Stimulated activated CD8-positive, alpha-beta memory T cell treated with anti-CD3 and anti-CD28 coated beads, Interleukin-7, amount 100 ng/mL, for 1 hour (primary cell): Measurements from ENCODE around the gene CXCL1.
"Not testable (repeated sequence)": the region's sequence is repeated elsewhere in the genome, so short reads cannot be mapped to it uniquely, and the experiment has no call there.

Source experiments
- DNase-seq, 2 donors: peaks; one replicate each; pipeline ENCODE4 v3.0.0-alpha.2; 2020; ENCODE audit warnings: low read depth in 2 of 2

Gene CXCL1

GRCh38 chr4:73874386-73874785, 5.2 kb downstream of the CXCL1 start:
- DNase-seq = no peak

GRCh38 chr4:73875401-73875800, 6.2 kb downstream of the CXCL1 start:
- DNase-seq = no peak

- no peak for DNase-seq
Measured at GRCh38 chr4:73883306-73883705, 14.1 kb downstream of the CXCL1 start.

DNA sequence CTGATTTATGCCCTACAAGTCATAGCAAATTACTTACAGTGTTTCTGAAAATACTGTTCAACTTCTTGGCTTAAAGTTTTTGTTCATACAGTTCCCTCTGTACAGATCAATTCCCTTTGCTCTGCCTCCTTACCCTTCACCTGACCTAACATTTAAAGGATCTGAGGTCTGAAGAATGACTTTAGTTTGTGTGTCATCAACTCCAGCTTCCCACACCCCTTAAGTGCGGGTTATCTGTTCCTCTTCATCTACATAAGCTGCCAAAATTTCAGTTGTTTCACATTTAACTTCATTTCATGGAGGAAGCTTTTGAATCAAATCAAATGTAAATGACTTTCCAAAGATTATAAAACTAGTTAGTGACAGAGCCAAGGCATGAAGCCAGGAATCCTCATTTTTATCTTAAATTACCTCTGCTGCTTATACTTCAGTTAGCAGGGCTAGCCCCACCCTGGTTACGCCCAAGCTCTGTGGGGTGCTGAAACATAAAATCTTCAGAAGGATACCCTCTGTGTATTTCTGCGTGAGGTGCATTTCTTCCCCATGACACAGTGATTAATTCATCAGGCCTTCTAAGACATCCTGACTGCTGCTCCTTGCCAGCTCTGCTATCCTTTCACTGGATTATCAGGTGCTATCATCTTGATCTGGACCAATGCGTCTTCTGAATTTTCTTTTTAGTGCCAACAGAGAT, 16.5 kb downstream of the CXCL1 start:
- no peak for DNase-seq

DNA sequence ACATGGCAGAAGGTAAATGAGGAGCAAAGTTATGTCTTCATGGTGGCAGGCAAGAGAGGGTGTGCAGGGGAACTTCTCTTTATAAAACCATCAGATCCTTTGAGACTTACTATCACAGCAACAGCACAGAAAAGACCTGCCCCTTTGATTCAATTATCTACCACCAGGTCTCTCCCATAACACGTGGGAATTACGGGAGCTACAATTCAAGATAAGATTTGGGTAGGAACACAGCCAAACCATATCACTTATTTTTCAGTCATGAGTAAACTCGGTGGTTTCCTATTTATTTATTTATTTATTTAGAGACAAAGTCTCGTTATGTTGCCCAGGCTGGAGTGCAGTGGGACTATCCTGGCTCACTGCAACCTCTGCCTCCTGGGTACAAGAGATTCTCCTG, 22.1 kb downstream of the CXCL1 start:
- no peak for DNase-seq

DNA sequence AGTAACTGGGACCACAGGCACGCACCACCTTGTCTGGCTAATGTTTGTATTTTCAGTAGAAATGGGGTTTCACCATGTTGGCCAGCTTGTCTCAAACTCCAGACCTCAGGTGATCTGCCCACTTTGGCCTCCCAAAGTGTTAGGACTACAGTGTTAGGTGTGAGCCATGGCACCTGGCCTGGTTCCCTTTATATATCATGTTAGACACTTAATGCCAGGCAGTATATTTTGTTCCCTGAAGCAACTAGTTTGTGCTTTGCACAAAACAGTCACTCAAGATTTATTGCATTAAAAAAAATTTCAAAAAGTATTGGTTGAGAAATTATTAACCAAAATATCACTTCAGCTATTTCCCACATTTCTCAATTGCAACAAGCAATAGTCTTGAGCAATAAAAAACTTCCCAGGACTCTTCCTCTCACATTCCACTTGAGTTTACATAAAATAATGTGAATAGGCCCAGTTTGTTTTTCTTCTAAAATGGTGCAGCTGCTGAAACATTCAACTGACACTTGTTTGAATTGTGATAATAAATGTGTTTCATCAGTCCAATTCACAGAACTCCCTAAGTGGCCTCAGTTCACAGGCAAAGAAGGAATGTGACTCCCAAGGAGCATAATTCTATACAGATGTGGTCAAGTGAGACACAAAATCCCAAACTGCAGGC, 22.7 kb downstream of the CXCL1 start:
- no peak for DNase-seq

DNA sequence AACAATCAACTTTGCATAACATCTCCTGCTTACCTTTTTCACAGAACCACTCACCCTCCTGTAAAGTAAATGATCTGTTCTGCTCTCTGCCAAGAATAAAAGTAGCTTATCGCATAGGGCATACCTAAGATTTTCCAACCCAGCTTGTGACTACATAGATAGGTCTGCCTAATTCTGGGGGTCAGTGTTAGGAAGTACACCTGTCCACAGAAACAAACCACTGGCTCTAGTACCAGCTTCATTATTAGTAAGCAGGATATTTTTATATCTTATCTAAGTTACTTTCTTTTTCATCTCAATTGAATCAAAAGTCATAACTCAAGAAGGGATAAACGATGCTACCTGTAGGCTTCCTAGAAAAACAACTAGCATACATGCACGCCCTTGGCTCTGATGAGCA, 23.8 kb downstream of the CXCL1 start:
- DNase-seq = no peak

- no peak for DNase-seq
Measured at GRCh38 chr4:73894001-73894400, 24.8 kb downstream of the CXCL1 start.

DNA sequence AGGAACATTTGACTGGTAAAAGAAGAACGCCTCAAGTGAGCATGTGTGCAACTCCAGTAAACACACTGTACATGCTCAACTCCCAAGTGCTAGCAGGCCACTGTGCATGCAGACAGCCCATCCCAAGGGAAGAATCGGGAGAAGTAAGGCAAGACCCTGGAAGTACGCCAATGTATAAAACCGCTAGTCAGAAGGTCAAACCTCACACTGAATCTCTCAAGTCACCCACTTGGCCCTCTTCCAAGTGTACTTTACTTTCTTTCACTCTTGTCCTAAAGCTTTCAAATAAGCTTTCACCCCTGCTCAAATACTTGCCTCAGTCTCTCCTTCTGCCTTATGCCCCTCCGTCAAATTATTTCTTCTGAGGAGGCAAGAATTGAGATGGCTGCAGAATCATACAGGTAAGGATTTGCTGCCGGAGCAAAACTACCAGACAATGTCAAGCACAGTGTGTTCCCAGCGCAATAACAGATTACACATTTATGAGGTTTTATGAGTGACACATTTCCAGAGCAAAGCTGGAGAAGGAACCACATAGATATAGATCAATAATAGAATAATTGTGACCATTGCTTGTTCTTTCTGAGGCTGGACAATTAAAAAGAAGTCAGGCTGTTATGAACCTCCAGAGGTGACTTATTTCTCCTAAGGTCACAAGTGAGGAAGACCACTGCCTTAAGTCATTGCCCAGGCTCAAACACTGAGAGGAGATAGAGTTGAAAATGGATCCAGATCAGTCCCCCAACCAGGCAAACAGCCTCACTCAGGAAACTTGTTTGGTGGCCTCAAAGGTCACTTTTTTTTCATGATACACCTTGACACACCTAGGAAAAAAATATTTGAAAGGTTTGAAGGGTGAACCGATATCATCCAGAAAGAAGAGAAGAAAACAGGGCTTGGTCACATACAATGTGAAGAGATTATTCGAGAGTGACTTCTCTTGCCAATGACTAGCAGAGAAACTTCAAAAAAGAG, 26.3 kb downstream of the CXCL1 start:
- DNase-seq = no peak

DNA sequence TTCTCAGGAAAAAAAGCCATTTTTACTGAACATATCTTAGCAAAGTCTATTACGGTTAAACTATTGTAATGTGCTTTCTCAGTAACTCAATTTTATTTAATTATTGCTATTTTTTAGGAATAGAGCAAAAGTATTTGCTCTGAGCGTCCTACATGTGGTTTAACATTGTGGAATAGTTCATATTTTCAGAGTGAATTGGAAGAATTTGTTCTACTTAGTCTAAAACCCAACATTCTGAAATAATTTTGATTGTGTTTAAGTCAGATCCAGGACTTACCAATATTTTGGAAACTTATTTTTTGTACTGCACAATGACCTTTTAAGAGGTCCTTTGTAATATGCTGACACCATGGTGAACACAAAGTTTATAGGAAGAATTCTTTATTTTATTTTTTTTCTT, 27.2 kb downstream of the CXCL1 start:
- DNase-seq = no peak

GRCh38 chr4:73897380-73898136, 28.4 kb downstream of the CXCL1 start:
- DNase-seq = no peak

DNA sequence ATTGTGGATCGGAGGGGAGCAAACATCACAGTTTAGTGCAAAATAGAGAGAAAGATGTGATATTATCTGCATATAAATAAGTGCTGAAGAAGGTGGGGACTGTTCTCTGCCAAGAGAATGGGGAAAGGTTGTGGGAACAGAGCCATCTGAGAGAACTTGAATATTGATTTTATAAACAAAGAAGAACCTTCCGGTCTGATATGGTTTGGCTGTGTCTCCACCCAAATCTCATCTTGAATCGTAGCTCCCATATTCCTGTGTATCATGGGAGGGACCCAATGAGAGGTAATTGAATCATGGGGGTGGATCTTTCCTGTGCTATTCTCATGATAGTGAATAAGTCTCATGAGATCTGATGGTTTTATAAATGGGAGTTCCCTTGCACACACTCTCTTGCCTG, 30.1 kb downstream of the CXCL1 start:
- not testable (repeated sequence) for DNase-seq

- DNase-seq = no peak
Measured at GRCh38 chr4:73901031-73901430, 31.8 kb downstream of the CXCL1 start.

DNA sequence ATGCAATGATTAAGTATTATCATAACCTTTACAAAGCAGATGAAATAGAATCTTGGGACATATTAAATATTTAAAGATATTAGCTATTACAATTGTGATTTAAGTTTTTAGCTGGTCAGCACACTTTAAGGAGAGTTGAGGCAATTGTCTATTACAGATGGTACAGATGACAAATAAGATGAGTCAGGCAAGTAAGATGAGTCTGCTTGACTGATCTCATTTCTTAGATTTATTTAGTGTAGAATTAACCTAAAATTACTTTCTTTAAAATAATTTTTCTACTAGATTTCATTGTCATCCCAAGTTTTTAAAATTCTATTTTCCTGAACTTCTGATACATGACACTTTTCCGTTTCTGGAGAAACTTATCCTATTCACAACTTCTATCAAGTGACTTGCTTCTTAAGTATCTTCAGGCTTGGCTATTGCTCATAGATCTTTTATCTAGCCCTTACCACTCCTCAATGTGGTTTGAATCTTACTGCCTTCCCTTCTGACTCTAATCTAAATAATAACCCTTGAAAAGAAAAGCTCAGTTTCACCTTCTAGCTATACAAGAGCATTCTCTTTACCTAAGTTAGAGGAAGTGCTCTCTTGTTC, 32.9 kb downstream of the CXCL1 start:
- DNase-seq = no peak

DNA sequence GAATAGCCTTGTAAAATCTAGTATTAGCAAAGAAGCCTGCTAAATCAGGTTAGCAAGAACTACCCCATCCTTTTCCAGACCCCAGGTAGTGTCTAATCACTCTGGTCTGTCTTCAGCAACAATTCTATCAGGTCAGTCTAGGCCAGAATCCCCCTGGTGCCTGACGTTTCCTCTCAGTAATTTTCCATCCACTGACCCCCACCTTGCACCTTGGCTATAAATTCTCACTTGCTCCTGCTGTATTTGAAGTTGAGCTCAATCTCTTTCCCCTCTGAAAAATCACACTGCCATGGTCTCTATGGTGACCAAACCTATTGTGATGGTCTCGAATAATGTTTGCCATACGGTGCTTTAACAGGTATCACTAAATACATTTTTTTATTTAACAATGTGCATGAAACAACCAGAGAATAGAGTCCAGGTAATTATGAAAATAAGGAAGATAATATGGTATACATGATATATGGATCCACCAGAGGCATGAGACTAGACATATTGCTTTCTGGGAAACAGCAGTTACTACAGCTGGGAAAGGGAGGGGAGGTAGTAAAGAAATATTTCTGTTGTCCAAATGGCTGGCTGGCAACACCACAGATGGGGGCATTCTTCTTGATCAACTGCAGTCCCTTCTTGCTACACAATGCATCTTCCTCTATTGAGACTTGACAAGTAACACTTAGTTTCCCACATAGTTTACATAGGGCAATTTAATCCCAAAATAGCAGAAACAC, 33.8 kb downstream of the CXCL1 start:
- DNase-seq = no peak

GRCh38 chr4:73904491-73904890, 35.3 kb downstream of the CXCL1 start:
- DNase-seq = no peak

- no peak for DNase-seq
Measured at GRCh38 chr4:73908965-73909364, 39.8 kb downstream of the CXCL1 start.

DNA sequence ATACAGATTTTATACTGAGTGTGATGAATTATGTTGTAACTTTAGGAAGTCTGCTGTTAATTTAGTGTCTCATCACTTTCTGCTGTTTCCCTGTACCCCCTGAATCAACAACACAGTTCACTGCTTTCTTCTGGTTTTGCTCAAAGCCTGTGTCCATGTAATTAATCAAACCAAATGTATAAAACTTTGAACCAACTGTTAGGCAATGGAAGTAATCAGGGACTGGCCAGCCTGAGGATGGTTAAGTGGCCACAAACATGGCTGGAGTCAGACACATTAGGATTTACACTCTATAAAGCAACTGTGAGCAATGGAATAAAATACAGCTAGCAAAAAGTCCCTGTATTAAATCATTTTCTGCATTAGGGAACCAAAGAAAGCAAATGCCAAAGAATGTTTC, 42.6 kb downstream of the CXCL1 start:
- no peak for DNase-seq

DNA sequence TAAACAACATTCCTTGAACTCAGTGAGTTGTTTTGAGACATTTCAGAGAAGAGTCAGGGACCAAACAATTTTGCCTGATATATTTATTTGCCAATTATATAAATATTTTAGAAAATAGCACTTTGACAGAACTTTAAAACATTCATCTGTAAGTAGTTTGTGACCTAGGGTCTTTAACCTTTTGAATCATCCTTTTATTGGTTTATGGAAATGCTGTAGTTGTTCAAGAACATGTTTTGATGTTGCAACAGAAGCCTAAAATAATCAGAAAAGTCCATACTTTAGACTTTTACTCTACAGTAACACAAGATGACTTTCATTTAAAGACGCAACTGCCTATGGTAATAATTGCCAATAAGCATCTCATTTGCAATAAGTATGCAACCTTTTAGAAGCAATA, 43.0 kb downstream of the CXCL1 start:
- DNase-seq = no peak

DNA sequence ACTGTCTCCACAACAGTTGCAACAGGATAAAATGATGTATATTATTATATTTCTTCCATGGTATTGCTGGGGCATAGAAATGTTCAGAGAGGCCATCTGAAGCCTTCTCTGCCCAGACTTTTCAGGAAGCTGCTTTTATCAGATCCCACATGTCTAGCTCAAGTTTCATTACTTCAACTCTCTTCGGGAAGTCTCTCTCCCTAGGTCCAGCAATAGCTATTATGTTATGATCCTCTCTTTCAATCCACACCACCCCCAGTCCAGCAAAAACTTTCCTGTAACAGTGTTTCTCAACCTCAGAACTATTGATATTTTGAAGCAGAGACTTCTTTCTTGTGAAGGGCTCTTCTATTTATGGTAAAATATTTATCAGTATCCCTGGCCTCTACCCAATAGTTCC, 44.9 kb downstream of the CXCL1 start:
- no peak for DNase-seq
